Measurements from ENCODE around the gene CTNNBL1.
"Not testable (repeated sequence)": the region's sequence is repeated elsewhere in the genome, so short reads cannot be mapped to it uniquely, and the experiment has no call there.

The CTNNBL1 gene

GRCh38 chr20:37693635-37694626, at the start of gene CTNNBL1:
CTNNBL1 (plus strand) TSS chr20:37694030; CDS start chr20:37694123, 93 bp downstream.
- peak; percentile 94 to 95 for DNase-seq (ENCODE audit: low read depth in 2 of 2)

- DNase-seq (ENCODE audit: low read depth in 2 of 2), result no peak
These were observed 49.2 kb upstream of the CTNNBL1 start for GRCh38 chr20:37644605-37645004.

- DNase-seq (ENCODE audit: low read depth in 2 of 2), result no peak
These were observed 45.9 kb upstream of the CTNNBL1 start for GRCh38 chr20:37647946-37648345.

- no peak for DNase-seq (ENCODE audit: low read depth in 2 of 2)
These were observed 44.8 kb upstream of the CTNNBL1 start for GRCh38 chr20:37649017-37649416.

GRCh38 chr20:37649676-37650370, 44.0 kb upstream of the CTNNBL1 start:
- DNase-seq (ENCODE audit: low read depth in 2 of 2), result no peak

GRCh38 chr20:37650661-37651060, 43.2 kb upstream of the CTNNBL1 start:
- DNase-seq (ENCODE audit: low read depth in 2 of 2), result no peak

GRCh38 chr20:37651932-37652331, 41.9 kb upstream of the CTNNBL1 start:
- DNase-seq (ENCODE audit: low read depth in 2 of 2), result peak in 1 of 2 donors; percentile 23

- no peak for DNase-seq (ENCODE audit: low read depth in 2 of 2)
These were observed 36.9 kb upstream of the CTNNBL1 start for GRCh38 chr20:37656945-37657344.

- no peak for DNase-seq (ENCODE audit: low read depth in 2 of 2)
These were observed 35.7 kb upstream of the CTNNBL1 start for GRCh38 chr20:37657924-37658804.

- DNase-seq (ENCODE audit: low read depth in 2 of 2), result no peak
These were observed 32.3 kb upstream of the CTNNBL1 start for GRCh38 chr20:37661519-37661918.

GRCh38 chr20:37662308-37662707, 31.5 kb upstream of the CTNNBL1 start:
- DNase-seq (ENCODE audit: low read depth in 2 of 2), result no peak

GRCh38 chr20:37664595-37664994, 29.2 kb upstream of the CTNNBL1 start:
- DNase-seq (ENCODE audit: low read depth in 2 of 2), result not testable (repeated sequence)

- no peak for DNase-seq (ENCODE audit: low read depth in 2 of 2)
These were observed 25.7 kb upstream of the CTNNBL1 start for GRCh38 chr20:37668166-37668565.

GRCh38 chr20:37669062-37669772, 24.6 kb upstream of the CTNNBL1 start:
- peak in 1 of 2 donors; percentile 7 for DNase-seq (ENCODE audit: low read depth in 2 of 2)

GRCh38 chr20:37669773-37670236, 24.0 kb upstream of the CTNNBL1 start:
- DNase-seq (ENCODE audit: low read depth in 2 of 2), result no peak

- DNase-seq (ENCODE audit: low read depth in 2 of 2), result no peak
These were observed 23.5 kb upstream of the CTNNBL1 start for GRCh38 chr20:37670351-37670791.

GRCh38 chr20:37672143-37672542, 21.7 kb upstream of the CTNNBL1 start:
- no peak for DNase-seq (ENCODE audit: low read depth in 2 of 2)

GRCh38 chr20:37673444-37673843, 20.4 kb upstream of the CTNNBL1 start:
- DNase-seq (ENCODE audit: low read depth in 2 of 2), result no peak

GRCh38 chr20:37676440-37676839, 17.4 kb upstream of the CTNNBL1 start:
- no peak for DNase-seq (ENCODE audit: low read depth in 2 of 2)

- DNase-seq (ENCODE audit: low read depth in 2 of 2), result no peak
These were observed 15.6 kb upstream of the CTNNBL1 start for GRCh38 chr20:37677969-37678861.
